ENCODE measurements around the gene NEDD4L. TPM values are rescaled to one million over a fixed set of nuclear protein-coding genes. Genes with fewer than 3 reads are reported as not detected.

The NEDD4L gene
- total RNA-seq, 4 donors from 2014 or later: 22.7 to 39.9 (median 34.7) TPM

DNA sequence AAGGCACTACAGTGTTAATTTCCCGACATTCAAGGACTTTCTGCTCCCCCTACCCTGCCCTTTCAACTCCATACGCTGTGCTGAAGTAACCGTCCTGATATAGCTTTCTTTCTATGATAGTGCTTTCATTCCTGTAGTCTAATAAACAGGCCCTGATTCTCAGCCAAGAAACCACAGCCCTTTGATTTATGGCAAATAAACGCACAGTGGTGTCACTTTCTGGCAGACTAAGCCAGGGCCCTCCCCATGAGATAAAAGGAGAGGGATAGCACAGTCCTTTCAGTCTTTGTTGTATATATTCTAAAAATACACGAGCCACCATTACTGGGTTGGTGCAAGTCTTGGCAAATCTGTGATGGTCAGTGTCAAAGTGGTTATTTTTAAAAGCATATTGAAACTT lies 293.7 kb downstream of the NEDD4L start:
- 45% methylated on average over 5 of the region's 5 CpGs for WGBS
- peaks cover 23 to 32% (median 26%) of the 10 kb centered on the region in 4 donors for H3K4me1 ChIP-seq
- H3K4me3 ChIP-seq: no peak overlapping the region
- no peaks in the 10 kb centered on the region for H3K27me3 ChIP-seq
- H3K36me3 ChIP-seq: peaks cover 0 to 15% (median under 1%) of the 10 kb centered on the region in 4 donors
- no peaks in the 10 kb centered on the region for H3K9me3 ChIP-seq
- TF ChIP-seq POLR2A (IDR thresholded peaks at IDR 0.05; ENCODE audit: low read depth) (no peak), EP300 (IDR thresholded peaks at IDR 0.05) (no peak), POLR2AphosphoS5 (IDR thresholded peaks at IDR 0.05) (no peak)
- TF ChIP-seq, protein P1, sequence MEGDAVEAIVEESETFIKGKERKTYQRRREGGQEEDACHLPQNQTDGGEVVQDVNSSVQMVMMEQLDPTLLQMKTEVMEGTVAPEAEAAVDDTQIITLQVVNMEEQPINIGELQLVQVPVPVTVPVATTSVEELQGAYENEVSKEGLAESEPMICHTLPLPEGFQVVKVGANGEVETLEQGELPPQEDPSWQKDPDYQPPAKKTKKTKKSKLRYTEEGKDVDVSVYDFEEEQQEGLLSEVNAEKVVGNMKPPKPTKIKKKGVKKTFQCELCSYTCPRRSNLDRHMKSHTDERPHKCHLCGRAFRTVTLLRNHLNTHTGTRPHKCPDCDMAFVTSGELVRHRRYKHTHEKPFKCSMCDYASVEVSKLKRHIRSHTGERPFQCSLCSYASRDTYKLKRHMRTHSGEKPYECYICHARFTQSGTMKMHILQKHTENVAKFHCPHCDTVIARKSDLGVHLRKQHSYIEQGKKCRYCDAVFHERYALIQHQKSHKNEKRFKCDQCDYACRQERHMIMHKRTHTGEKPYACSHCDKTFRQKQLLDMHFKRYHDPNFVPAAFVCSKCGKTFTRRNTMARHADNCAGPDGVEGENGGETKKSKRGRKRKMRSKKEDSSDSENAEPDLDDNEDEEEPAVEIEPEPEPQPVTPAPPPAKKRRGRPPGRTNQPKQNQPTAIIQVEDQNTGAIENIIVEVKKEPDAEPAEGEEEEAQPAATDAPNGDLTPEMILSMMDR (IDR thresholded peaks at IDR 0.05): no peak
- H3K27ac ChIP-seq (replicated peaks in 1 of 4): peak overlapping the region; percentile 20 to 64 (median 40)
- intact Hi-C loops (cut with DNase I): no loop called here
- no peak for DNase-seq (ENCODE audit: extremely low spot score)

DNA sequence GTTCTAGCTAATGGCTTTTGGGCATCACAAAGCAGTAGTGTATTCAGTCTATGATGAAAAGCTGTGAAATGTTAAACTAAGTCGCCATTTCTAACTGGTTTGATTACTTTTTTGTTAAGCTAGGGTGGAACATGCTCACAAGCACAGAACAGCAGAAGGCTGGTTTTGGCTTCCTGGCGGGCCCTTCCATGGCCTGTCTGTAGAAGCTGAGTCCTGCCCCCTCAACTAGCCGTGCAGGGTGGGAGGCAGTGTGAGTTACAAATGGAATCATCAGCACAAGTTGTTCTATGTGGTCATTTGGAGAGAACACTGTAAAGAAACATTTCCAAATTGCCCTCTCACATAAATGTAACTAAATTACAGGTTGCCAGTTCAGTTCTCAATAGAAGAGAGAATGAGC lies 294.1 kb downstream of the NEDD4L start:
- H3K9me3 ChIP-seq: no peaks in the 10 kb centered on the region
- peak overlapping the region; percentile 20 to 64 (median 40) for H3K27ac ChIP-seq (replicated peaks in 1 of 4)
- intact Hi-C loops (cut with DNase I): no loop called here
- no peaks in the 10 kb centered on the region for H3K27me3 ChIP-seq
- no peak for TF ChIP-seq POLR2A (IDR thresholded peaks at IDR 0.05; ENCODE audit: low read depth)
- TF ChIP-seq, protein P1 (IDR thresholded peaks at IDR 0.05): no peak
- TF ChIP-seq EP300 (IDR thresholded peaks at IDR 0.05): no peak
- TF ChIP-seq POLR2AphosphoS5 (IDR thresholded peaks at IDR 0.05): no peak
- DNase-seq (ENCODE audit: extremely low spot score): no peak
- H3K4me3 ChIP-seq: no peak overlapping the region
- peaks cover 0 to 19% (median 4%) of the 10 kb centered on the region in 4 donors for H3K36me3 ChIP-seq
- WGBS: 69% methylated on average over 3 of the region's 3 CpGs
- peaks cover 23 to 32% (median 26%) of the 10 kb centered on the region in 4 donors for H3K4me1 ChIP-seq

- DNase-seq (ENCODE audit: extremely low spot score): peak; percentile 62
- intact Hi-C loops (cut with DNase I): no loop called here
- H3K27ac ChIP-seq (replicated peaks in 1 of 4): peak overlapping the region in 2 of 4 donors; percentile 20 to 64
Observed at GRCh38 chr18:58338961-58339592, 295.1 kb downstream of the NEDD4L start.

GRCh38 chr18:58339890-58340289 lies 295.9 kb downstream of the NEDD4L start:
- TF ChIP-seq POLR2A (IDR thresholded peaks at IDR 0.05; ENCODE audit: low read depth): no peak
- TF ChIP-seq, protein P1 (IDR thresholded peaks at IDR 0.05): no peak
- TF ChIP-seq POLR2AphosphoS5 (IDR thresholded peaks at IDR 0.05): no peak
- no peak for TF ChIP-seq EP300 (IDR thresholded peaks at IDR 0.05)
- WGBS: 92% methylated on average over 5 of the region's 5 CpGs
- intact Hi-C loops (cut with DNase I): no loop called here
- H3K4me3 ChIP-seq: no peak overlapping the region
- no peak overlapping the region for H3K27ac ChIP-seq (replicated peaks in 1 of 4)
- no peaks in the 10 kb centered on the region for H3K9me3 ChIP-seq
- H3K4me1 ChIP-seq: peaks cover 23 to 32% (median 26%) of the 10 kb centered on the region in 4 donors
- peaks cover 0 to 11% (median 5%) of the 10 kb centered on the region in 4 donors for H3K36me3 ChIP-seq
- DNase-seq (ENCODE audit: extremely low spot score): peak; percentile 64
- H3K27me3 ChIP-seq: no peaks in the 10 kb centered on the region

More at GRCh38 chr18:58338961-58339592, 295.1 kb downstream of the NEDD4L start:
- TF ChIP-seq POLR2A (IDR thresholded peaks at IDR 0.05; ENCODE audit: low read depth) (no peak), POLR2AphosphoS5 (IDR thresholded peaks at IDR 0.05) (no peak), EP300 (IDR thresholded peaks at IDR 0.05) (no peak)
- TF ChIP-seq, protein P1 (IDR thresholded peaks at IDR 0.05): no peak
- Histone ChIP-seq H3K9me3 (no peaks in the 10 kb centered on the region), H3K36me3 (peaks cover 0 to 14% (median 5%) of the 10 kb centered on the region in 4 donors), H3K4me1 (peaks cover 23 to 32% (median 26%) of the 10 kb centered on the region in 4 donors), H3K4me3 (no peak overlapping the region), H3K27me3 (no peaks in the 10 kb centered on the region)
- WGBS: 43% methylated on average over 9 of the region's 9 CpGs

Measured in esophagus muscularis mucosa (tissue), 4 donors.